ENCODE measurements around the gene KAZN. TPM values are rescaled to one million over a fixed set of nuclear protein-coding genes. Genes with fewer than 3 reads are reported as not detected.

KAZN gene
- total and polyA plus RNA-seq, 2 of the 8 experiments (the other 6 are each of a cell fraction or from before 2014, with no cell fraction given) = 3.7 to 11.8 TPM

DNA sequence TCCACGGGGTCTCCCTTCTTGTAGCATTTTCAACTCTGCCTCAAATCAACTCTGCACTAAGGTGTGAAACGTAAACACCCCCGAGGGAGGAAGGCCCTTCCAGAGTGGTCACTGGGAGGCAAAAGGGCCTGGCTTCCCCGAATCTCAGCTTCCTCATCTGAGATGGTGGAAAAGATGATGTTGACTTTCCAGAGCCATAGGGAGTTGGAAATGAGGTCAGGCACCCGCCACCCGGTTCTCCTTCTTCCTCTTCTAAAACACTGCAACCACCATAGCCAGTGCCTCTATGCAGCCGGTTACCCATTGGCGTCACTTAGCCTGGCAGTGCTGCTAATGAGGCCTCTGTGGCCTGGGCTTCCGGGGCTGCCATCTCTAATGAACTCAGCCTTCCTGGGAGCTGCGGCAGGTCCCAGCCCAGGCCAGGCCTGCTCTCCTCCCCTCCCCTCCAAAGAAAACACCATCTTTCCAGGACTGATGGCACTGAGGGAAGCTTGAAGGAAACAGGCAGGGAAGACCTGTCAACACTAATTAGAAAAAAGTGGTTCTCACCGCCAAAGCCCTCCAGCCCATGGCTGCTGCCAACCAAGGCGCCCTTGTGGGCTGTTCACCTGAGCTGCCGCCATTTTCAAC, 175.0 kb downstream of the KAZN start (continued):
- TF ChIP-seq, protein P1, sequence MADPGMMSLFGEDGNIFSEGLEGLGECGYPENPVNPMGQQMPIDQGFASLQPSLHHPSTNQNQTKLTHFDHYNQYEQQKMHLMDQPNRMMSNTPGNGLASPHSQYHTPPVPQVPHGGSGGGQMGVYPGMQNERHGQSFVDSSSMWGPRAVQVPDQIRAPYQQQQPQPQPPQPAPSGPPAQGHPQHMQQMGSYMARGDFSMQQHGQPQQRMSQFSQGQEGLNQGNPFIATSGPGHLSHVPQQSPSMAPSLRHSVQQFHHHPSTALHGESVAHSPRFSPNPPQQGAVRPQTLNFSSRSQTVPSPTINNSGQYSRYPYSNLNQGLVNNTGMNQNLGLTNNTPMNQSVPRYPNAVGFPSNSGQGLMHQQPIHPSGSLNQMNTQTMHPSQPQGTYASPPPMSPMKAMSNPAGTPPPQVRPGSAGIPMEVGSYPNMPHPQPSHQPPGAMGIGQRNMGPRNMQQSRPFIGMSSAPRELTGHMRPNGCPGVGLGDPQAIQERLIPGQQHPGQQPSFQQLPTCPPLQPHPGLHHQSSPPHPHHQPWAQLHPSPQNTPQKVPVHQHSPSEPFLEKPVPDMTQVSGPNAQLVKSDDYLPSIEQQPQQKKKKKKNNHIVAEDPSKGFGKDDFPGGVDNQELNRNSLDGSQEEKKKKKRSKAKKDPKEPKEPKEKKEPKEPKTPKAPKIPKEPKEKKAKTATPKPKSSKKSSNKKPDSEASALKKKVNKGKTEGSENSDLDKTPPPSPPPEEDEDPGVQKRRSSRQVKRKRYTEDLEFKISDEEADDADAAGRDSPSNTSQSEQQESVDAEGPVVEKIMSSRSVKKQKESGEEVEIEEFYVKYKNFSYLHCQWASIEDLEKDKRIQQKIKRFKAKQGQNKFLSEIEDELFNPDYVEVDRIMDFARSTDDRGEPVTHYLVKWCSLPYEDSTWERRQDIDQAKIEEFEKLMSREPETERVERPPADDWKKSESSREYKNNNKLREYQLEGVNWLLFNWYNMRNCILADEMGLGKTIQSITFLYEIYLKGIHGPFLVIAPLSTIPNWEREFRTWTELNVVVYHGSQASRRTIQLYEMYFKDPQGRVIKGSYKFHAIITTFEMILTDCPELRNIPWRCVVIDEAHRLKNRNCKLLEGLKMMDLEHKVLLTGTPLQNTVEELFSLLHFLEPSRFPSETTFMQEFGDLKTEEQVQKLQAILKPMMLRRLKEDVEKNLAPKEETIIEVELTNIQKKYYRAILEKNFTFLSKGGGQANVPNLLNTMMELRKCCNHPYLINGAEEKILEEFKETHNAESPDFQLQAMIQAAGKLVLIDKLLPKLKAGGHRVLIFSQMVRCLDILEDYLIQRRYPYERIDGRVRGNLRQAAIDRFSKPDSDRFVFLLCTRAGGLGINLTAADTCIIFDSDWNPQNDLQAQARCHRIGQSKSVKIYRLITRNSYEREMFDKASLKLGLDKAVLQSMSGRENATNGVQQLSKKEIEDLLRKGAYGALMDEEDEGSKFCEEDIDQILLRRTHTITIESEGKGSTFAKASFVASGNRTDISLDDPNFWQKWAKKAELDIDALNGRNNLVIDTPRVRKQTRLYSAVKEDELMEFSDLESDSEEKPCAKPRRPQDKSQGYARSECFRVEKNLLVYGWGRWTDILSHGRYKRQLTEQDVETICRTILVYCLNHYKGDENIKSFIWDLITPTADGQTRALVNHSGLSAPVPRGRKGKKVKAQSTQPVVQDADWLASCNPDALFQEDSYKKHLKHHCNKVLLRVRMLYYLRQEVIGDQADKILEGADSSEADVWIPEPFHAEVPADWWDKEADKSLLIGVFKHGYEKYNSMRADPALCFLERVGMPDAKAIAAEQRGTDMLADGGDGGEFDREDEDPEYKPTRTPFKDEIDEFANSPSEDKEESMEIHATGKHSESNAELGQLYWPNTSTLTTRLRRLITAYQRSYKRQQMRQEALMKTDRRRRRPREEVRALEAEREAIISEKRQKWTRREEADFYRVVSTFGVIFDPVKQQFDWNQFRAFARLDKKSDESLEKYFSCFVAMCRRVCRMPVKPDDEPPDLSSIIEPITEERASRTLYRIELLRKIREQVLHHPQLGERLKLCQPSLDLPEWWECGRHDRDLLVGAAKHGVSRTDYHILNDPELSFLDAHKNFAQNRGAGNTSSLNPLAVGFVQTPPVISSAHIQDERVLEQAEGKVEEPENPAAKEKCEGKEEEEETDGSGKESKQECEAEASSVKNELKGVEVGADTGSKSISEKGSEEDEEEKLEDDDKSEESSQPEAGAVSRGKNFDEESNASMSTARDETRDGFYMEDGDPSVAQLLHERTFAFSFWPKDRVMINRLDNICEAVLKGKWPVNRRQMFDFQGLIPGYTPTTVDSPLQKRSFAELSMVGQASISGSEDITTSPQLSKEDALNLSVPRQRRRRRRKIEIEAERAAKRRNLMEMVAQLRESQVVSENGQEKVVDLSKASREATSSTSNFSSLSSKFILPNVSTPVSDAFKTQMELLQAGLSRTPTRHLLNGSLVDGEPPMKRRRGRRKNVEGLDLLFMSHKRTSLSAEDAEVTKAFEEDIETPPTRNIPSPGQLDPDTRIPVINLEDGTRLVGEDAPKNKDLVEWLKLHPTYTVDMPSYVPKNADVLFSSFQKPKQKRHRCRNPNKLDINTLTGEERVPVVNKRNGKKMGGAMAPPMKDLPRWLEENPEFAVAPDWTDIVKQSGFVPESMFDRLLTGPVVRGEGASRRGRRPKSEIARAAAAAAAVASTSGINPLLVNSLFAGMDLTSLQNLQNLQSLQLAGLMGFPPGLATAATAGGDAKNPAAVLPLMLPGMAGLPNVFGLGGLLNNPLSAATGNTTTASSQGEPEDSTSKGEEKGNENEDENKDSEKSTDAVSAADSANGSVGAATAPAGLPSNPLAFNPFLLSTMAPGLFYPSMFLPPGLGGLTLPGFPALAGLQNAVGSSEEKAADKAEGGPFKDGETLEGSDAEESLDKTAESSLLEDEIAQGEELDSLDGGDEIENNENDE (IDR thresholded peaks at IDR 0.05; ENCODE audit: insufficient replicate concordance, low read length) = no peak
- no peak for TF ChIP-seq GTF2F1 (IDR thresholded peaks at IDR 0.05; ENCODE audit: borderline replicate concordance, low read depth, low read length)
